HuH-7 (cell line): ENCODE data around the gene UGT1A10.

Experiments used
- DNase-seq: peaks from one replicate; pipeline ENCODE4 v3.0.0; 2011; ENCODE audit warnings: low spot score

UGT1A10 gene

DNA sequence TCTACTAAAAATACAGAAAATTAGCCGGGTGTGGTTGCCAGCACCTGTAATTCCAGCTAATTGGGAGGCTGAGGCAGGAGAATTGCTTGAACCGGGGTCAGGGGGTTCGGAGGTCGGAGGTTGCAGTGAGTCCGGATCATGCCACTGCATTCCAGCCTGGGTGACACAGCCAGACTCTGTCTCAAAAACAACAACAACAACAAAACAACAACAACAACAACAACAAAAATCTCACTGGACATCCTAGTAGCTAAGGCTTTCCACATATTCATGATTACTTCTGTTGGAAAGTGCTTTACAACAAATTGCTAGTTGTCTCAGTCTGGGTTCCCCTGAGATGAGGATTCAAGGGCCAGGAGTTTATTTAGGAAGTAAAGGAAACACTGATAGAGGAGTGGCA lies 137.6 kb downstream of the UGT1A10 start:
- no peak for DNase-seq

- DNase-seq: no peak
These were observed 139.2 kb downstream of the UGT1A10 start for GRCh38 chr2:233775414-233775813.

GRCh38 chr2:233778030-233778429 lies 141.8 kb downstream of the UGT1A10 start, which contains the start of gene MROH2A:
MROH2A (plus strand) TSS chr2:233778330; CDS start chr2:233779359, 1,029 bp downstream.
- DNase-seq: no peak

GRCh38 chr2:233779722-233780121 lies 143.5 kb downstream of the UGT1A10 start:
- DNase-seq: no peak

- DNase-seq: no peak
These were observed 144.5 kb downstream of the UGT1A10 start for GRCh38 chr2:233780771-233781170.

DNA sequence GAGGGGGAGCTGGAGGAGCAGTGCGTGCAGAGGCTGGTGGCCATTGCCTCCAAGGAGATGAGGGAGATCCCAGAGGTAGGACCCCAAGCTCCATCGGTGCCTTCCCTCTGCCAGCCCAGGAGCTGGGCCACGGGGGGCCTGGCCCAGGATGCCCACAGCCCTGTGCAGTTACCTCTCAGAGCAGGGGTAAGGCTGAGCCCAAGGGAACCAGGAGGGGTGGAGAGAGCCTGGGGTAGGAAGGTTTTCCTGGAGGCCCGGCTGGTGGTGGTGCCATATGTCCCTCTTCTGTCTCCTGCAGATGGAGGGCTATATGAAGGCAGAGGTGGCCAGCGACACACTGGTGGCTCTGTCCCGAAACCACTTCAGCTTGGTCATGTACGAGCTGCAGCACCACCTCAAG lies 153.3 kb downstream of the UGT1A10 start:
- no peak for DNase-seq

- no peak for DNase-seq
These were observed 155.1 kb downstream of the UGT1A10 start for GRCh38 chr2:233791151-233791882.

GRCh38 chr2:233791883-233792329 lies 155.7 kb downstream of the UGT1A10 start:
- no peak for DNase-seq

DNA sequence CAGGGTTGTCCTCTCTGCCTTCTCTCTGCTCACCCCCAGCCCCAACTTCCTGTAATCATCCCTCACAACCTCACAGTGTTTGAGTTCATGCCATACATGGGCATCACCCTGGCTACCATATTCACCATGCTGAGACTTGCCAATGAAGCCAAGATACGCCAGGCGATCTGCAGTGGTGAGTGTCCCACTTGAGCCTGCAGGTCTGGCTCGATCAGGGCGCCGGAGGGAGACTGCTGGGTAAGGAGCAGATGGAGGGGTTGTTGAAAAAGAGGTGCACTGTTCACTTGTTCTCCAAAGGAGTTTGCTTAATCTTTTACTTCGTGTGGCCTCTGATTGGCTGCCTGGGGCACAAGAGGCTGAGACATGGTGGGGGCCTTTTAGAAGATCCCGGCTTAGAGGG lies 156.5 kb downstream of the UGT1A10 start:
- no peak for DNase-seq

GRCh38 chr2:233793465-233794127 lies 157.3 kb downstream of the UGT1A10 start:
- no peak for DNase-seq

DNA sequence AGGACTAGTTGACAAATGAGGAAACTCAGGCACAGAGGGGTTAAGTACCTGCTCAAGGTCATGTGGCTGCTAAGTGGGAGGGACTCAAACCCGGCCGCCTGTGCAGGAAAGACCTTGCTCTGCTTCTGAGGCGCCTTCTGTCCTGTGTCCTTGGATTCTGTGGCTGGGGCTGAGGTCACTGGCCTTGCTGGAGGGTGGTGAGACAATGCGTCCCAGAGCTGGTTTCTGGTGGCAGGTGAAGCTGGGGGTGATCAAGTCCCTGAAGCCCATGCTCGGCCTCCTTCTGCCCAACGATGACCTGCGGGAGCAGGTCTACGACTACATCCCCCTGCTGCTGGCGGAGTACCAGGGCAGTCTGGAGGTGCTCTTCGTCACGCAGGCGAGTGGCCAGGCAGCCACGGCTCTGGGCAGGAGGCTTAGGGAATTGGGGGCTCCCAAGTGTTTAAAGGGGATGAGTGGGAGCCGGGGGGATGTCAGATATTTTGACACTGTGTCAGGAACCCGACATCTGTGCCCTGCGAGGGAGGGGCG lies 157.9 kb downstream of the UGT1A10 start:
- no peak for DNase-seq

DNA sequence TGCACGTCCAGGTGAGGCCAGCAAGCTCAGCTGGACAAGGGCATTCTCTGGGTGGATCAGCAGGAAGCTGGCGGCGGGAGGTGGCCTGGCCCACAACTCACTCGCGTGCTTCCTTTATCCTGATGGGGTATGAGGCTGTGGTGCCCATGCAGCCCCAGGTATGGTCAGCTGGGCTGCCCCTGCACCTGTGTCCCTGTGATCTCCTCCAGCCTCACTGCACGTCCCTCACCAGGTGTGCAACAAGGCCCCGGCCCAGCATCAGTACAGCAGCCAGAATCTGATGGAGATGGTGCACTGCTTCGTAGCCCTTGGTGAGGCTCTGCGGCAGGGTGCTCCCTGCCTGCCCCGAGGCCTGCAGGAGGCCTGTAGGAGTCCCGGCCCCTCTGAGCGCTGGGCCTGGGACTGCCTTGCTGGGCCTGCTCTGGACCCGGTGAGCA lies 159.5 kb downstream of the UGT1A10 start:
- no peak for DNase-seq

DNA sequence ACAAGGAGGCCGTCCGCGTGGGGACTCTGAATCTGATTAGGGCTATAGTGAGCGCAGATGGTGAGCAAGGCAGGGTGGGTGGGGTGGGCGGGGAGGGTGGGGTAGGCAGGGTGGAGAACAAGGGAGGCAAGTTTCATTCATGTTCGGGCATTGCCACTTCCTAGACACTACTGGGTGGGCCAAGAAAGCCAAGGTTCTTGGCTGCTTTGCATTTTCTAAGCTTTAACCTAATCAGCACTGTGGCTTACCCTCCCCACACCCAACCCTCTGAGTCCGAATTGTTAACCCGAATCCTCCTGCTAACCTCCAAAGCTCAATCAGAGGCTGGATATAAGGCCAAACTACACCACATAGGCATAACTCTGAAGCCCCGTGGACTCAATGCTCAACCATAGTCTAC lies 160.0 kb downstream of the UGT1A10 start:
- DNase-seq: no peak

- DNase-seq: no peak
These were observed 162.3 kb downstream of the UGT1A10 start for GRCh38 chr2:233798335-233799086.

GRCh38 chr2:233799087-233799665 lies 162.9 kb downstream of the UGT1A10 start:
- DNase-seq: no peak

DNA sequence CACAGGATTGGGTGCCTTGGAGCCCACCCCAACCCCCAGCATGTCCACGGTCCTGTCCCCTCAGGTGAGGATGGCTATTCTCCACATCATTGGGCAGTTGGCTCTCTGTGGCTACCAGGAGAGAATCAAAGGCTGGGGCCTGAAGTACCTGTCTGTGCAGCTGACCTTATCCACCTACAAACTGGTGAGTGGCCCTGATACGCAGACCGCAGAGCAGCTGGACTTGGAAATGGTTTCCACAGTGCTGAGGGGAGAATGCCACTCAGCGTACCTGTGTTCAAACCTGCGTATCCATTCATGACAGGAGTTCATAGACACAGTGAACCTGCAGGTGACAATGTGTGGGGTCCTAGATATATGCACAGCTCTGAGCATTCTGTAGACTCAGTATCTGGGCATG lies 163.5 kb downstream of the UGT1A10 start:
- no peak for DNase-seq

DNA sequence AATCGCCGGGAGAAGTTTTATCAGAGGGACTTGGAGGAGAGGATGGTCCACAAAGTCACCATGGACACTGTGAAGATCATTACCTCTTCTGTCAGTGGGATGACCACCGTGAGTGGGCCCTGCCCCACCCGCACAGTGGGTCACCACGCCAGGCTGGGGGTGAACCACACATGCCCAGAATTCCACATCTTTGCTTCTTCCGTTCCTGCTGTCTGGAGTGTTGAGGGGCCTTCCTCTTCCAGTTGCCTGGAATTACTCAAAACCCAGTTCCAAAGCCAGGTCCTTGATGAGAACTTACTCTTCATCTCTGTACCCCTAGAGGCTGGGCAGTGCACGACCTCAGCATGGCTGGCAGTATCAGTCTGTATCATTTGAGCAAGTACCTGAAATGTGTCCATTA lies 164.0 kb downstream of the UGT1A10 start:
- no peak for DNase-seq

GRCh38 chr2:233801357-233802131 lies 165.3 kb downstream of the UGT1A10 start:
- no peak for DNase-seq

DNA sequence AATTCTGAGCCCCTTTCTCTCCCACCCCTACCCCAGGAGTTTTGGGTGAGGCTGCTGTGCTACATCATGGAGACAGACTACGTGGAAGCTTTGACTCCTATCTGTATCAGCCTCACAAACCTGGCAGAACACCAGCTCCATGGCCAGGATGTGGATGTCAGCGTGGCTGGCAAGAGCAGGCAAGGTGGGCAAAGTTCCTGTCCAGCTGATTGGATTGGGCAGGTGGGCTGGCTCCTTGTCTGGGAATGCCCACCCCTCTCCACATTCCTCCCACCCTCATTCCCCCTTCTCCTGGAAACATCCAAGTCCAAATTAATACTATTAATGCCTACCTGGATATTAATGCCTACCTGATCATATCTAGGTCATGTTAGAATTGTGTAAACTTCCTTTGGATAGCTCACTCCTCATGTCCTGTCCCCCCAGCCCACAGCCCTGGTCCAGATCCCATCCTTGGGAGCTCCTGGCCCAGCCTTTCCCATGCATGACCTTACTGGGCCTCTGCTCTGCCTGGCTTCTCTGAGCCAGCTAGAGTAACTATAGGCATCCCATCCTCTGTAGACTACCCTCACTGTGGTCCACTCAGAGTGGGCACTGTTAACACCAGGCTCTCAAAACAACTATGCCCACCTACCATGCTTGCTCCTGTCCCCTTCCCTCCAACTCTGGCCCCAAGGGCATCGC lies 166.0 kb downstream of the UGT1A10 start:
- DNase-seq: no peak

DNA sequence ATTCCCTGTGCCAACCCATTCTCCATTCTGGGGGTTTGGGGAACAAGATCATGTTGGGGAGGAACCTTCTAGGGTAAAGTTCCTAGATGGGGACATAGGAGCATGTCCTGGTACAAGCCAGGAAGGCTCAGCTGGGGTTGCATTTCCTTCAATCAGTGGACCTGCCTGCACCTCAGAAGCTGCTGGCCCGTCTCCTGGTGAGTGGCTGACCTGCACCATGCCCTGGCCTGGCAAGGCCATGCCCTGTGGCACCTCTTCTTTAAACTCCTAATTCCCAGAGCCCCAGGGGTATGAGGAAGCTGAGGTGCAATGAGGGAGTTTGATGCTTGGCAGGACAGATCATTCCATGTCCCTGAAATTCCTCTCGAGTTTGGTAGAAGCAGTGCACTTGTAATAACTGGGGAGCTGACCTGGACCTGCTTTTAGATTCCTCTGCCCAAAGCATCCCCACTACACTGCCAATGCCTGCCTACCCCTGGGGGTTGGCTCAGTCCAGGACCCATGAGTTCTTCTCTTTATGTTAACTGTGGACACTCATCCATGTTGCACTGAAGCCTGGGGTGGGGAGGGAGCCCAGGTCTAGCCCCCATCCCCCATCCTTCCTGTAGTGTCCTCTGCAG lies 167.2 kb downstream of the UGT1A10 start:
- no peak for DNase-seq
